Testis (tissue), 3 donors: Measurements from ENCODE around the gene OSM. TPM values are rescaled to one million over a fixed set of nuclear protein-coding genes. Genes with fewer than 3 reads are reported as not detected.

Experiments
- DNase-seq: peaks from one replicate; pipeline ENCODE4 v3.0.0-alpha.2; 2019
- H3K27ac ChIP-seq, 2 donors: fragments of 200-600 bp; sonication (generic); one replicate each; pipeline ENCODE4 v1.5.1; 2019
- H3K27me3 ChIP-seq: fragments of 200-600 bp; sonication (generic); one replicate; pipeline ENCODE4 v1.5.1; 2019
- H3K36me3 ChIP-seq: fragments of 200-600 bp; sonication (generic); one replicate; pipeline ENCODE4 v1.5.1; 2017; ENCODE audit warnings: low read depth; ENCODE audit errors: missing control alignments
- H3K4me1 ChIP-seq: fragments of 200-600 bp; sonication (generic); one replicate; pipeline ENCODE4 v1.5.1; 2019
- H3K4me3 ChIP-seq, 2 donors: fragments of 200-600 bp; sonication (generic); one replicate each; pipeline ENCODE4 v1.5.1; 2017 to 2019
- H3K9me3 ChIP-seq: fragments of 200-600 bp; sonication (generic); one replicate; pipeline ENCODE4 v1.5.1; 2017
- CTCF ChIP-seq, 3 experiments: fragments of 450-650 bp in 2 of 3; fragments of 200-600 bp in 1 of 3; sonication (generic) in 1 of 3; IDR thresholded peaks; one replicate each; pipeline ENCODE4 v1.5.1; 2016 to 2019; ENCODE audit warnings: antibody characterized with exemption in 3 of 3, mild to moderate bottlenecking in 2 of 3, moderate library complexity in 1 of 3
- POLR2A ChIP-seq: fragments of 450-650 bp; IDR thresholded peaks from one replicate; pipeline ENCODE4 v1.6.1; 2017; ENCODE audit warnings: antibody characterized with exemption, mild to moderate bottlenecking, moderate library complexity
- WGBS, 2 donors: methylation state at CpG; one replicate each; pipeline ENCODE4 v1.1.5; 2018; 5-methylcytosine and 5-hydroxymethylcytosine counted together
- intact Hi-C: fragments of 100-400 bp; cut with DNase I; formaldehyde crosslinking; loops from one replicate; pipeline ENCODE4 v1.15.1; 2023; ENCODE audit warnings: low total_unique reads
- polyA plus RNA-seq: library from polyadenylated mRNA; stranded (reverse); fragments of 350-450 nt; fragmentation: Illumina TruSeq; extraction: RNeasy Lipid Tissue Mini Kit (QIAGEN cat#74804); gene quantifications from one replicate; pipeline ENCODE4 v1.2.3, GENCODE V29; 2014; ENCODE audit warnings: low read depth, low replicate concordance; ENCODE audit not compliant: insufficient read depth
- total RNA-seq, 2 donors: library from RNA; depleted of rRNA; stranded (reverse); fragments of >200 nt; gene quantifications; one replicate each; pipeline ENCODE4 v1.2.3, GENCODE V29; 2016

The OSM gene
- total and polyA plus RNA-seq, 3 donors from 2014 or later, result 0.69 to 1.6 TPM; not detected in 1

- Histone ChIP-seq H3K36me3 (no peaks in the 10 kb centered on the region), H3K27ac (peak overlapping the region; percentile 82 to 85), H3K27me3 (no peaks in the 10 kb centered on the region), H3K4me1 (peaks cover 35% of the 10 kb centered on the region), H3K4me3 (no peak overlapping the region), H3K9me3 (no peaks in the 10 kb centered on the region)
- 52 to 69% methylated on average over 4 to 13 of the region's 13 CpGs for WGBS, 2 donors
- intact Hi-C loops, result no loop called here
- TF ChIP-seq CTCF (IDR thresholded peaks at IDR 0.05) (no peak), POLR2A (no peak)
- peak; percentile 94 for DNase-seq
Observed at GRCh38 chr22:30291058-30291892, 24.6 kb upstream of the OSM start.

- TF ChIP-seq CTCF (IDR thresholded peaks at IDR 0.05) (no peak), POLR2A (no peak)
- DNase-seq, result no peak
- H3K27ac ChIP-seq, result peak overlapping the region; percentile 82 to 85
- H3K27me3 ChIP-seq, result no peaks in the 10 kb centered on the region
- peaks cover 35% of the 10 kb centered on the region for H3K4me1 ChIP-seq
- no peak overlapping the region for H3K4me3 ChIP-seq
- intact Hi-C loops, result no loop called here
- no peaks in the 10 kb centered on the region for H3K36me3 ChIP-seq
- WGBS, 2 donors, result 21% methylated on average over 3 of the region's 3 CpGs; no CpG with 5 or more reads in 1 of the 2 donors
- H3K9me3 ChIP-seq, result no peaks in the 10 kb centered on the region
Observed at GRCh38 chr22:30290342-30291057, 23.8 kb upstream of the OSM start.

- 3 to 15% methylated on average over 5 to 12 of the region's 12 CpGs for WGBS, 2 donors
- peak overlapping the region; percentile 90 to 92 for H3K4me3 ChIP-seq
- H3K9me3 ChIP-seq, result no peaks in the 10 kb centered on the region
- H3K27me3 ChIP-seq, result no peaks in the 10 kb centered on the region
- no peaks in the 10 kb centered on the region for H3K36me3 ChIP-seq
- TF ChIP-seq CTCF (IDR thresholded peaks at IDR 0.05) (no peak), POLR2A (no peak)
- H3K4me1 ChIP-seq, result peaks cover 35% of the 10 kb centered on the region
- intact Hi-C loops, result no loop called here
- DNase-seq, result no peak
- peak overlapping the region; percentile 82 to 85 for H3K27ac ChIP-seq
Observed at GRCh38 chr22:30289980-30290313, 23.3 kb upstream of the OSM start.

GRCh38 chr22:30289141-30289979 is 22.7 kb upstream of the OSM start, which contains the start of gene CASTOR1:
CASTOR1 (minus strand) TSS chr22:30289505; CDS start chr22:30289497, 8 bp downstream.
- TF ChIP-seq POLR2A (peak; percentile 57), CTCF (IDR thresholded peaks at IDR 0.05) (no peak)
- H3K36me3 ChIP-seq, result no peaks in the 10 kb centered on the region
- H3K4me3 ChIP-seq, result peak within 1 kb of the TSS; percentile 90 to 92
- intact Hi-C loops, result no loop called here
- no peaks in the 10 kb centered on the region for H3K27me3 ChIP-seq
- no peaks in the 10 kb centered on the region for H3K9me3 ChIP-seq
- DNase-seq, result peak; percentile 99
- 0 to 1% methylated on average over 27 to 39 of the region's 85 CpGs for whole genome bisulfite sequencing, 2 donors
- peaks cover 35% of the 10 kb centered on the region for H3K4me1 ChIP-seq
- H3K27ac ChIP-seq, result peak within 1 kb of the TSS; percentile 85
